Osteoblast (primary cell): ENCODE data around the gene HDAC4. TPM values are rescaled to one million over a fixed set of nuclear protein-coding genes. Genes with fewer than 3 reads are reported as not detected.

Experiments used
- DNase-seq: peaks from one replicate; pipeline ENCODE4 v3.0.0; 2011; ENCODE audit warnings: low spot score, mixed read lengths; ENCODE audit not compliant: insufficient read length; ENCODE audit errors: missing footprints
- H2AFZ ChIP-seq: 2 replicates; pipeline ENCODE4 v1.6.0; 2011; ENCODE audit warnings: mild to moderate bottlenecking, low read length
- H3K27ac ChIP-seq: 2 replicates; pipeline ENCODE4 v1.5.1; 2011; ENCODE audit warnings: mild to moderate bottlenecking, low read depth, low read length, moderate library complexity
- H3K27me3 ChIP-seq: 2 replicates; pipeline ENCODE4 v1.6.0; 2012; ENCODE audit warnings: mild to moderate bottlenecking, control low read depth, inconsistent platforms, low read length, moderate library complexity; ENCODE audit not compliant: insufficient read depth
- H3K36me3 ChIP-seq: 2 replicates; pipeline ENCODE4 v1.5.1; 2011; ENCODE audit warnings: mild to moderate bottlenecking, low read length, control low read depth, moderate library complexity; ENCODE audit not compliant: insufficient read depth
- H3K4me1 ChIP-seq: 2 replicates; pipeline ENCODE4 v1.5.1; 2011; ENCODE audit warnings: mild to moderate bottlenecking, low read length, control low read depth, moderate library complexity; ENCODE audit not compliant: insufficient read depth
- H3K4me2 ChIP-seq: 2 replicates; pipeline ENCODE4 v1.6.0; 2011; ENCODE audit warnings: mild to moderate bottlenecking, low read length; ENCODE audit not compliant: insufficient read depth
- H3K4me3 ChIP-seq: fragments of 200-600 bp; sonication (generic); 3 replicates; pipeline ENCODE4 v1.5.1; 2012; ENCODE audit warnings: mild to moderate bottlenecking, low read length, inconsistent platforms; ENCODE audit not compliant: insufficient read depth
- H3K79me2 ChIP-seq: 2 replicates; pipeline ENCODE4 v1.6.0; 2012; ENCODE audit warnings: mild to moderate bottlenecking, low read length, control low read depth, inconsistent platforms; ENCODE audit not compliant: insufficient read depth
- H3K9me3 ChIP-seq: 2 replicates; pipeline ENCODE4 v1.5.1; 2011; ENCODE audit warnings: low read depth, low read length, control low read depth
- H4K20me1 ChIP-seq: 2 replicates; pipeline ENCODE4 v1.6.0; 2012; ENCODE audit warnings: mild to moderate bottlenecking, low read length, control low read depth; ENCODE audit not compliant: insufficient read depth
- total RNA-seq: library from RNA; depleted of rRNA; stranded (reverse); fragments of >200 nt; gene quantifications from 2 replicates; pipeline ENCODE4 v1.2.3, GENCODE V29; 2012
- TF ChIP-seq, protein P1 (sequence below): IDR thresholded peaks from 2 replicates; pipeline ENCODE4 v1.5.1; 2011; ENCODE audit warnings: mild to moderate bottlenecking, low read depth, low read length, moderate library complexity; ENCODE audit errors: extremely low read depth

HDAC4 gene
- total RNA-seq, 1 donor, result 30.8 TPM

DNA sequence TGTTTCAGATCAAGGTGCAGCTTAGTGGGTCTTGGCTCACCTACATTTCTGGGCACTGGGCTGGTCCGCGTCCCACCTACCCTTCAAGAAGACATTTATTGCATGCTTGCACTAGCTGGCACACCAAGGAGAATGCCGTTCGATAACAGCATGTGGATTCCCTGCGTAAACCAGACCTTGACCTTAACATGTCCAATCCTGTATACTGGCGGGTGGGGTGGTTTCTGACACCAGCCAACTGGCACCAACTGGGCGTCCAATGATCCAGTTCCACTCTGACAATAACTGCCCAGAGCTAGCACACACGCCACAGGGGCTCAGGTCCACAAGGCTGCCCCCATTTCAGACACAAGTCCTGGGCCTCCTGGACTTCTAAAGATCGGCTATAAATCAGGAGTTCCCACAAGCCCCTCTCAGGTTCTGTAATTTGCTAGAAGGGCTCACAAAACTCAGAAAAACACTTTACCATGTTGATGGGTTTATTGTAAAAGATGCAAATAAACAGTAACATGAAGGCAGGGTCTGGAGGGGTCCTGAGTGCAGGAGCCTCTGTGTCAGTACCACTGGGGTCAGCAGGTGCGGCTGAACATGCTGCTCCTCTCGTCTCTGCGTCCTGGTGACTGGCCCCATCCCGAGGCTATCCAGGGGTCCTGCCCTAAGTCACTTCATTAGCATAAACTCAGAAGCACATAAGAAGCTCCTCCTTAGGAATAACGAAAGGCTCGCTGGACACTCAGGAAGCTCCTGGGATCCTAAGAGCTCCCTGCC is 161.8 kb downstream of the HDAC4 start:
- H3K9me3 ChIP-seq, result no peaks in the 10 kb centered on the region
- H3K27ac ChIP-seq, result no peak overlapping the region
- no peaks in the 10 kb centered on the region for H3K27me3 ChIP-seq
- no peak overlapping the region for H2AFZ ChIP-seq
- no peak for DNase-seq
- H3K4me3 ChIP-seq, result no peak overlapping the region
- no peaks in the 10 kb centered on the region for H3K4me1 ChIP-seq
- peaks cover 2% of the 10 kb centered on the region for H3K79me2 ChIP-seq
- peaks cover 9% of the 10 kb centered on the region for H4K20me1 ChIP-seq
- H3K4me2 ChIP-seq, result no peak overlapping the region
- H3K36me3 ChIP-seq, result peaks cover 2% of the 10 kb centered on the region
- TF ChIP-seq, protein P1, sequence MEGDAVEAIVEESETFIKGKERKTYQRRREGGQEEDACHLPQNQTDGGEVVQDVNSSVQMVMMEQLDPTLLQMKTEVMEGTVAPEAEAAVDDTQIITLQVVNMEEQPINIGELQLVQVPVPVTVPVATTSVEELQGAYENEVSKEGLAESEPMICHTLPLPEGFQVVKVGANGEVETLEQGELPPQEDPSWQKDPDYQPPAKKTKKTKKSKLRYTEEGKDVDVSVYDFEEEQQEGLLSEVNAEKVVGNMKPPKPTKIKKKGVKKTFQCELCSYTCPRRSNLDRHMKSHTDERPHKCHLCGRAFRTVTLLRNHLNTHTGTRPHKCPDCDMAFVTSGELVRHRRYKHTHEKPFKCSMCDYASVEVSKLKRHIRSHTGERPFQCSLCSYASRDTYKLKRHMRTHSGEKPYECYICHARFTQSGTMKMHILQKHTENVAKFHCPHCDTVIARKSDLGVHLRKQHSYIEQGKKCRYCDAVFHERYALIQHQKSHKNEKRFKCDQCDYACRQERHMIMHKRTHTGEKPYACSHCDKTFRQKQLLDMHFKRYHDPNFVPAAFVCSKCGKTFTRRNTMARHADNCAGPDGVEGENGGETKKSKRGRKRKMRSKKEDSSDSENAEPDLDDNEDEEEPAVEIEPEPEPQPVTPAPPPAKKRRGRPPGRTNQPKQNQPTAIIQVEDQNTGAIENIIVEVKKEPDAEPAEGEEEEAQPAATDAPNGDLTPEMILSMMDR, result no peak

DNA sequence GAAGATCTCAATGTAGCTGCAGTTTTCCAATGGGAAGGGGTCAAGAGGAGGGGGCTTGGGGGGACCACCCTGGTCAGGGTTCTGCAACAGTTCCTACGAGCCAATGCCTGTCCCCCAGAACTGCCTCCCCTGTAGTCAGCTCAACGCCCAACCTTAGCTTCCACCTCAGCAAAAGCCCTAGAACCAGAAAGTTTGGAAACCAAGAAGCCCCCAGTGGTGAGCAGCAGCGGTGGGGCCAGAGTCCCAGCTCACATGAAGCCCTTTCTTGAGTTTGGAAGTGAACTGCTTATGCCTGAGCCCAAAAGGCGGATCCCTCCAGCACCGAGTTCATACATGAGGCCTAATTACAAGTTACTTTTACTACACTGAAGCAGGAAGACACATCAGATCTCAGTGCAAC is 162.4 kb downstream of the HDAC4 start:
- peaks cover 9% of the 10 kb centered on the region for H4K20me1 ChIP-seq
- no peak overlapping the region for H3K27ac ChIP-seq
- H3K36me3 ChIP-seq, result peaks cover 2% of the 10 kb centered on the region
- no peak overlapping the region for H3K4me3 ChIP-seq
- TF ChIP-seq, protein P1, result no peak
- no peaks in the 10 kb centered on the region for H3K27me3 ChIP-seq
- H3K79me2 ChIP-seq, result peaks cover 2% of the 10 kb centered on the region
- no peak overlapping the region for H2AFZ ChIP-seq
- H3K9me3 ChIP-seq, result no peaks in the 10 kb centered on the region
- no peaks in the 10 kb centered on the region for H3K4me1 ChIP-seq
- DNase-seq, result no peak
- H3K4me2 ChIP-seq, result no peak overlapping the region

DNA sequence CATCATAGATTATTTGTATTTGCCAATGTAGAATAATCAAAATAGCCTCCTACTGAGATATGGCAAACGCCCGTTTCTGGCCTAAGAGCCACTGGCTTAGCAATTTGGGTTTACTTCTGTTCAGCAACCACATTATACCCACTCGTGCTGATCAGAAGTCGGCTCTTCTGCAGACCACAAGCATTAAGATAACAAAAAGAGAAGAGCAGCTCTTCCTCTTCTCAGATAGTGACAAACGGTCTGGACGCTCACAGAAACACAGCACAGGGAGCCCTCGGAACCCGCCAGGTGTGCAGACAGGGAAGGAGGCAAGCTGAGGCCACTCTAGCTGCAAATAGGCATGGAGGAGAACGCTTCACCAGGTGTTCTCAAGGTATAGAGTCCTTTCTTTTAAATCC is 164.0 kb downstream of the HDAC4 start:
- peaks cover 2% of the 10 kb centered on the region for H3K79me2 ChIP-seq

More for the DNA sequence above, 164.0 kb downstream of the HDAC4 start:
- Histone ChIP-seq H3K4me3 (no peak overlapping the region), H3K4me2 (no peak overlapping the region), H3K9me3 (no peaks in the 10 kb centered on the region), H3K27ac (no peak overlapping the region), H3K4me1 (no peaks in the 10 kb centered on the region), H4K20me1 (peaks cover 12% of the 10 kb centered on the region), H3K36me3 (peaks cover 2% of the 10 kb centered on the region), H2AFZ (no peak overlapping the region), H3K27me3 (no peaks in the 10 kb centered on the region)
- no peak for DNase-seq
- TF ChIP-seq, protein P1, result no peak
